WI38 (cell line): ENCODE data around the gene P4HA2.
A peak's percentile ranks its signal among the peaks of the same experiment; 100 is the strongest.

ENCODE experiments used
- H3K4me3 ChIP-seq: 2 replicates; pipeline ENCODE4 v1.5.1; 2011; ENCODE audit warnings: low read depth, mild to moderate bottlenecking, control low read depth, low read length
- CTCF ChIP-seq: IDR thresholded peaks from 2 replicates; pipeline ENCODE4 v1.5.1; 2012; ENCODE audit warnings: low read depth, mild to moderate bottlenecking, control low read depth, low read length

The P4HA2 gene

GRCh38 chr5:132225165-132226032 lies 2.3 kb downstream of the P4HA2 start:
- TF ChIP-seq CTCF: no peak
- H3K4me3 ChIP-seq: peak overlapping the region; percentile 30

- no peak for TF ChIP-seq CTCF
- H3K4me3 ChIP-seq: no peak overlapping the region; the same call in 1 of the 2 replicates
Measured at GRCh38 chr5:132224716-132225115, 2.9 kb downstream of the P4HA2 start.

GRCh38 chr5:132223861-132224260 lies 3.8 kb downstream of the P4HA2 start:
- no peak overlapping the region for H3K4me3 ChIP-seq
- TF ChIP-seq CTCF: no peak

- TF ChIP-seq CTCF: no peak
- H3K4me3 ChIP-seq: no peak overlapping the region
Measured at GRCh38 chr5:132222649-132223038, 5.0 kb downstream of the P4HA2 start.

- TF ChIP-seq CTCF: no peak
Measured at GRCh38 chr5:132221781-132222648, 5.6 kb downstream of the P4HA2 start.

GRCh38 chr5:132220491-132220890 lies 7.2 kb downstream of the P4HA2 start:
- H3K4me3 ChIP-seq: no peak overlapping the region
- no peak for TF ChIP-seq CTCF

More at GRCh38 chr5:132221781-132222648, 5.6 kb downstream of the P4HA2 start:
- H3K4me3 ChIP-seq: no peak overlapping the region

GRCh38 chr5:132219981-132220380 lies 7.7 kb downstream of the P4HA2 start:
- TF ChIP-seq CTCF: no peak
- H3K4me3 ChIP-seq: no peak overlapping the region
